Posterior vena cava (tissue), 2 donors: Measurements from ENCODE around the gene OSBPL2. TPM values are rescaled to one million over a fixed set of nuclear protein-coding genes. Genes with fewer than 3 reads are reported as not detected.

ENCODE experiments used
- DNase-seq: peaks from one replicate; pipeline ENCODE4 v3.0.0-alpha.2; 2020; ENCODE audit warnings: low spot score
- intact Hi-C, 2 donors: fragments of 100-400 bp; cut with DNase I; formaldehyde crosslinking; loops; one replicate each; pipeline versions ENCODE4 v1.14.1 to v1.14.2; 2022 to 2023
- long read RNA-seq, 2 donors: library from polyadenylated mRNA; unstranded; transcript quantifications; one replicate each; pipeline ENCODE4 v2.0.0, GENCODE V29; 2020 to 2021
- total RNA-seq, 2 donors: library from RNA; stranded (reverse); fragmentation: NEBNext Ultra II Directional; extraction: Animal tissue kit (Norgen Biotek cat#: 25700); gene quantifications; one replicate each; pipeline ENCODE4 v1.2.1, GENCODE V29; 2021
- donor health status: DM: yes; HTN: yes; CAD: no.
- donor health status: DM: yes; HTN: yes; CAD: no.

The OSBPL2 gene
- 10 to 100 TPM; 31.8 to 34.7 TPM for total RNA-seq
- long read RNA-seq, donor 1, full-length matches to known transcripts: 12 of 19 reads
- long read RNA-seq, donor 1, partial matches to known transcripts: 3 of 19 reads
- long read RNA-seq, donor 1, other reads (novel, unspliced or antisense): 4 of 19 reads
- long read RNA-seq, donor 2, full-length matches to known transcripts: 8 of 18 reads
- long read RNA-seq, donor 2, partial matches to known transcripts: 5 of 18 reads
- long read RNA-seq, donor 2, other reads (novel, unspliced or antisense): 5 of 18 reads

DNA sequence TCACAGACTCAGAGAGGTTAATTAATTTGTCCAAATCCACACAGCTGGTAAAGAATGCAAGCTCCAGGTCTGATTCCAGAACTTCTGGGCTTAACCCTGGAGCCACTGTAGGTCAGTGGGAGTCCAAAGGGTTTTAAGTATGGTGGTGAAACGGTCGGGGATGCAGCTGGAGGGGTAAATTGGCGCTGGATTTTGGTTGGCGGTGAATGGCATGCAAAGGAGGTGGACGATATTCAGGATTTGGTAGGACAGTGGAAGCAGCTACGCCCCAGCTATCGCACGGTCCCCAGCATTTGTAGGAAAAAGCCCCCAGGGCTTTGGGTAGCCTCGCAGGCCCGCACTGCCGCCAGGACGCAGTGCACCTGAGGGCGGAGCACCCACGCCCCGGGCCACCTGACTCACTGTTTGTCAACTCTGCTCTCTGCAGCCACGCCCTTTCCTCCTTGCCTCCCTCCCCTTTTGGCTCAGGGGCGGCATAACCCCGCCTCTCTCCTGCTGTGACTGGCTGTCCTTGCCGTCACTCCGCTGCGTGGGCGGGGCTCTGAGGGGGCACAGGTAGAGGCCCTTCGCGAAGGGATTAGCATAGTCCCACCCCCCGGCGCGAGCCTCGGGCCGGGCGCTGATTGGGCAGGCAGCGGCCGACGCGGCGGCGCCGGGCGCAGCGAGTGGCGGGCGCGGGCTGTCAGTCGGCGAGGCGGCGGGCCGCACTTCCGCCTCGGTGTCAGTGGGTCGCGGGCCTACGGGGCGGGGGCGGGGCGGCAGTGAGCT, at the start of gene OSBPL2:
OSBPL2 (plus strand) TSS at position 721 of the 768 bp plus-strand sequence. CDS start 17,664 bp downstream, outside the sequence.
- peak; percentile 100 for DNase-seq
- intact Hi-C loops: no loop called here

DNA sequence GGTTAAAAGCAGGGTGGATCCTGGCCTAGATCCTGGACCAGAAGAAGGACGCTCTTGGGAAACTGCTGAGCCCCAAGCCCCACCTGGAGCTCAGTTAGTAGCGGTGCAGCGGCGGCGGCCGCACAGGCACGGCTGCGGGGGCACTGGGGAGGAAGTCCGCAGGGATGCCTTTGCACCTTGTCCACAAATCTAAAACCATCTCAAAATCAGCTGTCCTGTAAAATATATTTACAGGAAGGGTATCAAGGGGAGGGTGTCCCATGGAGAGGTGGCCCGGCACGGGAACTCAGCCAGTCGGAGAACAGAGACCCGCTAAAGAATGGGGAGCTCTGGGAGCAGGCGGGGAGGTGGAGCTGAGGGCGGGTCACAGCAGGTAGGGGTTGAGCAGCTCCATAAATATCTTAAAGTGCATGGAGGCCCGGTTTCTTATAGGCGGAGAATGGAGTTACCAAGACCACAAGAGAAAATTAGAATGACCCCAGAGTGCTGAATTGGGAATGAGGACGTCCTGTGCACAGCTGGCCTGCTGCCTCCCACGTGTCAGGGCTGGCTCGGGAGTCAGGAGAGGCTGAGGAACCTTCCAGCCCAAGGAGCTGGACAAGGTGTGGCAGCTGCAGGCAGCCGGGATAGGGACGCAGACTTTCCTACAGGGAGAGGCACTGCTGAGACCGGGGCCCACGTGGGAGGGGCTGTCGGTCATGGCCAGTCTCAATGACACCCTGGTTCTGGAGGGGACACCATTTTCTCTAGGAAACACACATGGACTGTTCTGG, 47.5 kb upstream of the OSBPL2 start:
- peak; percentile 66 for DNase-seq
- intact Hi-C loops: no loop called here

DNA sequence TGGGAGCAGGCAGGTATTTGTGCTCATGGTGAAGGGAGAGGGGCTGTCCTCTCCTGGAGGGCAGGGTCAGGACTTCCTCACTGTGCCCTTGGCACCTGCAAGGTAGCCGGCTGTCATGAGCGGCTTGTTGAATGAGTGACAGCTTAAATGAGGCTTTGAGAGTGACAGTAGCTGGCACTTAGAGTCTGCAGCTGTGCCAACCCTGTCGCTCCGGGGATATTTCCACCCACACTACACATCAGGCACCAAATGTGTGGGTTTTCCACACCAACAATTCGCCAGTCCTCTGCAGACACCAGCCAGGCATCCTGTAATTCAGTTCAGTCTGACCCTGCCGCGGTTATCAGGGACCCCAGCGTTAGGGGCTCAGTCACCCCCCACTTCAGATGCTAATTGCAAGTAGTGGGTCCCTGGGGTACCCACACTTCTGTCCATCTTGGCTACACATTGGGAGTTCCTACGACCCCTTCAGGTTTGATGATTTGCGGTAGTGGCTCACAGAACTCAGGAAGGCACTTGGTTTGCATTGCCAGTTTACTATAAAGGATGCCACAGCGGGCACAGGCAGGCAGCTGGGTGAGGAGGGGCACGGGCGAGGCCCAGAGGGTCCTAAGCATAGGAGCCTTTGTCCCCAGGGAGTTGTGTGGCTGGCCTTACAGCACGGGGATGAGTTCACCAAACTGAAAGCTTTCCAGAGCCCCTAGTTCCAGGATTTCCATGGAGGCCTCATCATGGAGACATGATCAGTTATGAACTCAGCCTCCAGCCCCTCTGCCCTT, 46.4 kb upstream of the OSBPL2 start:
- peak; percentile 57 for DNase-seq
- intact Hi-C loops: no loop called here

DNA sequence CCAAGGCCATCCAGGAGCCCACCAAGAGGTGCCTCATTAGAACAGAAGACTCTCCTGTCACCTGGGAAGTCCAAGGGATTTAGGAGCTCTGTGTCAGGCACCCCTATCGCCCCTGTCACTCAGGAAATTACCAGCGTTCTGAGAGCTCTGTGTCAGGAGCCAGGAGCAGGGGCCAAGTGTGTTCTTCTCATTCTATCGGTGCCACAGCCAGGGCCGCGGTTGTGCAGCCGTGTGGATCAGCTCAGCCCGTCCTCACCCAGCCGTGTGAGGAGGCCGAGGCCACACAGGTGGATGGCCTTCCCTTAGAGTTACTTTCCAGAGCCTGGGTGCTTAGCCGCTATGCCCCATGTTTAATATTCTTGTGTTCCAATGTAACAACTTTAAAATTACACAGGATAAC, 45.7 kb upstream of the OSBPL2 start:
- intact Hi-C loops: no loop called here
- DNase-seq: peak; percentile 56

DNA sequence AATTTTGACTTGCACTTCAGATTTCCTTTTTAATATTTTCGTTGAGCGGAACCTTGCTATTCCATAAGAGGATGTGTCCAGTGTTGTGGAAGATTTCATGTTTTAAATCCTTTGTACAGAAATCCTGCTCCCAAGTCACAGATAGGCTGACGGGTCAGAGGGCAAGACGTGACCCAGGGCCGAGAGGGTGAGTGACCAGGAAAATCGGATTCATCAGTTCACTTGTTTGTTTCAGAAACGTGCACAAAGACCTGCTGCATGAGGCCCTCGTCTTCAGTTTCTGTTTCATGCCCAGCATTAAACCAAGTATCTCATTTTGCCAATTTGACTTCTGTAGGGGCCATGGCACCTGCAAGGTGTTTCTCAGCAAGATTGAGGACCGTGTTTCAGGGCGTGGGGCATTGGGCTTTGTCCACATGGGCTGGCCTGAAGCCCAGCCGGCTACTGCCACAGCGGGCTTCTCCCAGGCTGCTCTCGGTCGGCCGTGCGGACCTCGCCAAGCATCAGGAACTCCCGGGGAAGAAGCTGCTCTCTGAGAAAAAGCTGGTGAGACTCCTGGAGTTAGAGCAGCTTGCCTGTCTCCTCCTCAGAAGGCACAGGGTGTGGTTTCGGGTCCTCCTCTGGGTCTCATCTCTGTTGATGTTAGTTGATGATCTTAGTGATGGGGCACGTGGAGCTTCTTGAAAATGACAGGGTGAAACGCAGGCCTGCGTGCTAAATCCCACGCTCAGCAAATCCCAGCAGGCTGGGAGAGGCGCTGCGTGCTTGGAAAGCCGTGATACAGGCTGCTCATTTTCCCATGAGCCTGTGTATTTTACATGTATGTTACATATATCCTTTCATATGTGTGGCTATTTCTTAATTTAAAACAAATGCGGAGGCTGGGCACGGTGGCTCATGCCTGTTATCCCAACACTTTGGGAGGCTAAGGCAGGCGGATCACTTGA, 45.0 kb upstream of the OSBPL2 start:
- peak; percentile 52 for DNase-seq
- intact Hi-C loops: no loop called here

DNA sequence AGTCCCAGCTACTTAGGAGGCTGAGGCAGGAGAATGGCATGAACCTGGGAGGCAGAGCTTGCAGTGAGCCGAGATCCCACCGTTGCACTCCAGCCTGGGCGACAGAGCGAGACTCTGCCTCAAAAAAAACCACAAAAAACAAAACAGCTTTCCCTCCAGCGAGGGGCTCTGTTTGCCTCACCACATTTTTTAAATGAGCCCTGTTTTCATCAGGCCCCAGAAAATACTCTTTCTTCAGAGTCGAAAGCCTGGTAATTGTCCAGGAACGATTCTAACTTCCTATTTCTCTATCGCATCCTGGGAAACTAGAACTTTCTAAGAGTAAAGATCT, 43.3 kb upstream of the OSBPL2 start:
- intact Hi-C loops: no loop called here
- no peak for DNase-seq

DNA sequence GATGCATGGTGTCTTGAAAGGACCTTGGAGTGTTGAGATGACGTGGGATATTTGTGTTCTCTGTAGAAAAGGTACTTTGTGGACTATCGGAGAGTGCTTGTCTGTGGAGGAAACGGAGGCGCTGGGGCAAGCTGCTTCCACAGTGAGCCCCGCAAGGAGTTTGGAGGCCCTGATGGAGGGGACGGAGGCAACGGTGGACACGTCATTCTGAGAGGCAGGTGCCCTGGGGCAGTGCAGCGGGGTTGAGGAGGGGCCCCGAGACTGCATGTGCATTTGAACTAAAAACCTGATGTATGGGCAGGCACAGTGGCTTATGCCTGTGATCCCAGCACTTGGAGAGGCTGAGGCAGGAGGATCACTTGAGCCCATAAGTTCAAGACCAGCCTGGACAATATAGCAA, 42.6 kb upstream of the OSBPL2 start:
- intact Hi-C loops: no loop called here
- DNase-seq: peak; percentile 37

DNA sequence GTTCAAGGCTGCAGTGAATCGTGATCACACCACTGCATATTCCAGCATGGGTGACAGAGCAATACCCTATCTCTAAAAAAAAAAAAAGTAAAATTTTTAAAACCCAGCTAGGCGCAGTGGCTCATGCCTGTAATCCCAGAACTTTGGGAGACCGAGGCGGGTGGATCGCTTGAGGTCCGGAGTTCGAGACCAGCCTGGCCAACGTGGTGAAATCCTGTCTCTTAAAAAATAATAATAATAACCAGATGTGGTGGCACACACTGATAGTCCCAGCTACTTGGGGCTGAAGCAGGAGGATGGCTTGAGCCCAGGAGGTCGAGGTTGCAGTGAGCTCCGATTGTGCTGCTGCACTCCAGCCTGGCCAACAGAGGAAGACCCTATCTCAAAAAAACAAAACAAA, 42.0 kb upstream of the OSBPL2 start:
- DNase-seq: peak; percentile 60
- intact Hi-C loops: no loop called here

DNA sequence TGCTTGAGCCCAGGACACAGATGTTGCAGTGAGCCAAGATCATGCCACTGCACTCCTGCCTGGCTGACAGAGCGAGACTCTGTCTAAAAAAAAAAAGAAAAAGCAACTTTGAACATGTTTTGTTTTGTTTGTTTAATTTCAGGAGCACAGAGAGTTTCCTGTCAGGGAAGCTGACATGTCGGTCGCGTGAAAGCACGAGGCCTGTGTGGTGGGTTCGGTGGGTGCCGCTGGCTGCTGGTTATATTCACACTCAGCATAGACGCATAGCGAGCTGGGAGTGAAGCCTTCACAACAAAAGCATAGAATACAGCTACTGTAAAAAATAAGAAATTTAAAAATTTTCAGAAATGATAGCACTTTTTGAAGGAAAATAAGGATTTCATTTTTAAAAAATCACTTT, 41.0 kb upstream of the OSBPL2 start:
- intact Hi-C loops: no loop called here
- DNase-seq: peak; percentile 22

DNA sequence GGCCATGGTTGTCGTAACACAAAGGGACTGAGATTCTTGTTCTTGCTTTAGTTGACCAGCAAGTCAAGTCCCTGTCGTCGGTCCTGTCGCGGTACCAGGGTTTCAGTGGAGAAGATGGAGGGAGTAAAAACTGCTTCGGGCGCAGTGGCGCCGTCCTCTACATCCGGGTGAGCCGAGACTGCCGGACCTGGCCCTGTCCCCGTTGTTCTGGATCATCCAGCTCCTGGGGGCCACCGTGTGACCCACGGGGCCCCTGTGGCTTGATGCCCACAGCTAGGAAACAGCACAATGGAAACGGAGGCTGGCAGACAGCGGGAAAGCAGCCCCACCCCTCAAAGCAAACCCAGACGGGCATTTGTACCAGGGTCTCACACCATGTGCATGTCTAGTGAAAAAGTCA, 40.5 kb upstream of the OSBPL2 start:
- intact Hi-C loops: no loop called here
- DNase-seq: peak; percentile 73

DNA sequence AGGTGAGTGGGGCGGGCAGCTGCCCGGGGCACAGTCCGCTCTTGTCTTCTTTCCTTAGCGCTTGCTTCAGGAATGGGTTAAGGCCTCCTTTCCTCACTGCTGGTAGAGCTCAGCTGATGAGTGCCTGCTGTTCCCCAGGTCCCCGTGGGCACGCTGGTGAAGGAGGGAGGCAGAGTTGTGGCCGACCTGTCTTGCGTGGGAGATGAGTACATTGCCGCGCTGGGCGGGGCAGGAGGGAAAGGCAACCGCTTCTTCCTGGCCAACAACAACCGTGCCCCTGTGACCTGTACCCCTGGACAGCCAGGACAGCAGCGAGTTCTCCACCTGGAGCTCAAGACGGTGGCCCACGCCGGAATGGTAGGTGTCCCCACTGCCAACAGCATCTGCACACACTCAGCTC, 39.8 kb upstream of the OSBPL2 start:
- intact Hi-C loops: no loop called here
- DNase-seq: peak; percentile 61

DNA sequence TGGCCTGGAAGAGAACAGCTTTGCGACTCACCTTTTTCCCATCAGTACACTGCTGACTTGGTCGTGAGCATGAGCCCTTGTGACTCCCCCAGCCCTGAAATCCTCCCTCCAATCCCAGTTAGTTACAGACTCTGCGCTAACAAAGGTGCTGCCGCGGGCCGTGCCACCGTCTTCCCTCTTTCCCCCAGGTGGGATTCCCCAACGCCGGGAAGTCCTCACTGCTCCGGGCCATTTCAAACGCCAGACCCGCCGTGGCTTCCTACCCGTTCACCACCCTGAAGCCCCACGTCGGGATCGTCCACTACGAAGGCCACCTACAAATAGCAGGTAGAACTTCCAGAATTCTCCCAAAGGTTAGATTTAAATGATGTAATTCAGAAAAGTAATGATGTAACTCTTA, 39.4 kb upstream of the OSBPL2 start:
- intact Hi-C loops: no loop called here
- DNase-seq: peak; percentile 69

DNA sequence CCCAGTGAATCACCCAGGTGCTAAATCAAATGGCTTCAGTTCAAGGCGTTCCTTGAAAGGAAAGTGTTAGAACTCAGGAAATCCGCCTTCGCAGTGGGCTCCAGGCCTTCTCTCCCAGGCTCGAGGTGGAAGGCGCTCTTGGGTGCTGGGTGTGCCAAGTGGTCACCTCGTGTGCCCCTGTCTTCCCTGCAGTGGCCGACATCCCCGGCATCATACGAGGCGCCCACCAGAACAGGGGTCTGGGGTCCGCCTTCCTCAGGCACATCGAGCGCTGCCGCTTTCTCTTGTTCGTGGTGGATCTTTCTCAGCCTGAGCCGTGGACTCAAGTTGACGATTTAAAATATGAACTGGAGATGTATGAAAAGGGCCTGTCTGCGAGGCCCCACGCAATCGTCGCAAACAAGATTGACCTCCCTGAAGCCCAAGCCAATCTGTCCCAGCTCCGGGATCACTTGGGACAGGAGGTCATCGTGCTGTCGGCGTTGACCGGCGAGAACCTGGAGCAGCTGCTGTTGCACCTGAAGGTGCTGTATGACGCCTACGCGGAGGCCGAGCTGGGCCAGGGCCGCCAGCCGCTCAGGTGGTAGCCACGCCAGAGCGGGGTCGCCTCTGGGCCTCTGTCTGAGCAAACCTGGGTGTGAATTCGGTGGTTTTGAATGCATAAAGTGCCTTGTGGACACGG, 37.7 kb upstream of the OSBPL2 start:
- intact Hi-C loops: loop anchor here in 1 of 2 donors (5.0 kb wide), 1 partner anchor 1372 kb away; the partner anchor contains the start of gene HELZ2

DNA sequence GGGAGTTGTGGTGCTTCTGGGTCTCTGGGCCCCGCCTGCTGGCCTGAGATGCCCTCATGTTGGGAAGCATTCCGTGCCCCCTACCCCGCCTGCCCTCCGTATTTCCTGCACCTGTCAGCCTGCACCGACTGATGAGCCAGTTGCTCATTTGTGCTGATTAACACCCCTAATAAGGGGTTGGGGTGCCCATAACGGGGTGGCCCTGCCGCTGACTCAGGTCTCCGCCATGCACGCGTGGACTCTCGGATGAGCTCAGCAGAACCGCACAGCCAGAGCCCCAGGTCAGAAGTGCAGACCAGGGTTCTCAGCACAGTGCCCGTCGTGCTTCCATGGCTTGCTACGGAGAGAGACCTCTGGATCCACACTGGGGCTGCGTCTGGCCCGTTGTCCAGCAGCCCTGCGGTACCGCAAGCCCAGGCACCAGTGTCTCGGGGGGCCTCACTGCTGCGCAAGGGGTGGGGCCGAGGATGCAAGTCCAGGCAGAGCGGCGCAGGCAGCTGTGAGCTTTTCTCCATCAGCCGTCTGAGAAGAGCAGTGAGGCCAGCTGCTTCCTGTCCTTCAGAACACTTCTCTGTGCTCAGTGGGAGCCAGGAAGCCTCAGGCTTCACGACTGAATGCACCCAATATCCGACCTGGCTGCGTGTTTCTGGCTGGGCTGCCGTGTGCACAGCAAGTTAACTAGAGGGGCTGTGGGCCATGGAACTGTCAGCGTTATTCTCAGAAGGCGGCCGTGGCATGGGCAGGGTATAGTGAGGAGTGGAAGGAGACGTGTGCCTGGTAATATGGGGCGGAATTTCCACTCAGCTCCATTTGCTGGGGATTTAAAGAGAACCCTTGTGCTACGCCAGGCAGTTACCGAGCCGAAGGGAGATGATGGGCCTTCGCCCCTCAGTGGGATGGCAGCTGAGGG, 36.9 kb upstream of the OSBPL2 start:
- DNase-seq: peak; percentile 72
- intact Hi-C loops: loop anchor here in 1 of 2 donors (5.0 kb wide), 1 partner anchor 1371 kb away; the partner anchor contains the start of gene HELZ2

More for the DNA sequence above, 37.7 kb upstream of the OSBPL2 start:
- DNase-seq: peak; percentile 54

DNA sequence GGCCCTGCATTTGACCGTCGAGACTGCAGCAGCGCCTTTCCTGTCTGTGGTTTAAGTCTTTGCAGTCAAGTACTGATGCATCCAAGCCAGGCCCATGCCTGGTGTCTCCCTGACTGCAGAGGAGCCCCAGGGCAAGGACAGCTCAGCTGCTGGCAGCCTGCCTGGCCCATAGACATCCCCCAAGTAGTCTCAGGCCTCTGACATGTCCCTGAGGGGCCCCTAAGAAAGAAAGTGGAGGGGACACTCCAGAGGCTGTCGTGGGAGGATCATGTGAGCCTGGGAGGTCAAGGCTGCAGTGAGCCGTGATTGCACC, 36.3 kb upstream of the OSBPL2 start:
- intact Hi-C loops: loop anchor here in 1 of 2 donors (5.0 kb wide), 1 partner anchor 1370 kb away; the partner anchor contains the start of gene HELZ2
- DNase-seq: no peak

DNA sequence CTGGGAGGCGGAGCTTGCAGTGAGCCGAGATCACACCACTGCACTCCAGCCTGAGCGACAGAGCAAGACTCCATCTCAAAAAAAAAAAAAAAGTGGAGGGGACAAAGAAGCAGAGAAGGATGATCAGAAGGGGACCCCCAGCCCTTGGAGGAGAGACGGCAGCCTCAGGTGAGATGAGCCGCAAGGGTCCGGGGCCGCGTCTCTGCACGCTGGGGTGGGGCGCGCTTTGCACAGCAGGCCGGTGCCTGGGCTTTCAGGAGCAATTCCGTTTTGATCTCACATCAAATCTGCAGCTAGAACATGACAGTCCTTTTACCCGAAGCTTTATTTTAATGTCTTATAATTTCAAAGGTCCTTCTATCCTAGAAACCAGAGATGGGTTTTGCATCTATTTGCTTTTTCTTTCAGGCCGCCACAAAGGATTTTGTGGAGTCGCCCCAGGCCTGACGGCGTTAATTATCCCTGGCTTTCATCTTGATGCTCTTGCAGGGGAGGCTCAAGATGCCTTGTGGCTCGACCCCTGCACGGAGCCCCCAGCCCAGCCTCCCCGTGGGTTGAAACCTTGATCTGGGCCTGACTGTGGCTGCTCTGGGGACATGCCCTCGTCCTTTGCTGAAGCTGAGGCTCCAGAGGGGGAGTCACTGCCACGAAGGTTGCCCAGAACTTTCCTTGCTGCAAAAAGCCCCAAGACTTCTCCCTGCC, 35.5 kb upstream of the OSBPL2 start:
- DNase-seq: peak; percentile 75
- intact Hi-C loops: loop anchor here in 1 of 2 donors (5.0 kb wide), 1 partner anchor 1369 kb away; the partner anchor contains the start of gene HELZ2
